ENCODE measurements around the gene LIMD2. TPM values are rescaled to one million over a fixed set of nuclear protein-coding genes. Genes with fewer than 3 reads are reported as not detected.

The LIMD2 gene
- total RNA-seq, 1 experiment from 2014 or later: 51.6 TPM

DNA sequence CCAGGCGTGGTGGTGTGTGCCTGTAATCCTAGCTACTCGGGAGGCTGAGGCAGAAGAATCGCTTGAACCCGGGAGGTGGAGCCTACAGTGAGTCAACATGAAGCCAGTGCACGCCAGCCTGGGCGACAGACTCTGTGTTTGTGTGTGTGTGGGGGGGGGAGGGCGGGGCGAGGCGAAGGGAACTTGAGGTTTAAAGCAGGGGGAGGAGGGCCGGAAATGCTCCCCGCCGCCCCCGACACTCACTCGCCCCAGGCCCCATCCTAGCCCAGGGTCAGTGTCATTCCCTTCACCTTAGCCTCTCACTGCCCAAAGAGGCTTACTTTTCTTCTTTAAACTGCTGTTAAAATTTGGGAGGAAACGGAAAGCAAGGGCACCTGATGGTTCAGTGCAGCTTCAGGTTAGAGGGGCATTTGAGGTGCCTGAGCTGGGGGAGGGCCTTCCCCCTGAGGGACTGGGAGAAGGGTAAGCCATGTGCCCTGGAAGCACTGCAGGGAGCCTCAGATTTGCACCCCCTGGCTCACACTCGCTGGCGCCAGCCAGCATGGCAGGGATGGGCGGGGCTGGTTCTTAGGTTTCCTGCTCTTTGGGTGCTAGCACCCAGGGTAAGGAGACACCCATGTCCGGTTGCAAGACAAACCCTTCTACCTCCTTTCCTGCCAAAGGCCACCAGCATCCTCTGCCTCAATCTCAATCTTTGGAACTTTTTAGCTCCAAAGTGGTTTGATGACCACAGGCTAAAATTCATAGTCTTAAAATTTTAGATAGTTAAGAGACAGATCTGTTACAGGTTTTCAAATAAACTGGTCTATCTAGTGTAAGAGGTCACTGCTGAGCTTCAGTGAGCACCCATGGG lies 2.2 kb upstream of the LIMD2 start:
- in situ Hi-C loops (cut with HindIII; ENCODE audit: low sequenced_read_pairs): no loop called here
- no peak for DNase-seq (ENCODE audit: low spot score)

DNA sequence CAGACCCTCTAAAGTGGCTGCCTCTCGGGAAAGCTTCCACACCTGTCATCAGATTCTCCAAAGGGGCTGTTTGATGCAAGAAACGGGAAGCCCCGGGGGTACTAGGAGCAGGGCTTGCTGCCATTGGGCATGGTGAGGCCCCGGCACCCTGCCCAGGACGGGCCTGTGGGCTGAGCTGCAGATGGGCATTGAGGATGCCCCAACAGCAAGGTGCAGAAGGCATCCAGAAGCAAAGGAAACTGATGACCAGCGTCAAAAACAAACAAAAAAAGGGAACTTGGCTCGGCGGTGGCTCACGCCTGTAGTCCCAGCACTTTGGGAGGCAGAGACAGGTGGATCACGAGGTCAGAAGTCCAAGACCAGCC lies 1.5 kb upstream of the LIMD2 start:
- no peak for DNase-seq (ENCODE audit: low spot score)
- in situ Hi-C loops (cut with HindIII; ENCODE audit: low sequenced_read_pairs): no loop called here

GRCh38 chr17:63700528-63701455 lies 867 bp upstream of the LIMD2 start:
- DNase-seq (ENCODE audit: low spot score): peak; percentile 43
- in situ Hi-C loops (cut with HindIII; ENCODE audit: low sequenced_read_pairs): no loop called here

- peak; percentile 31 for DNase-seq (ENCODE audit: low spot score)
- in situ Hi-C loops (cut with HindIII; ENCODE audit: low sequenced_read_pairs): no loop called here
Observed at GRCh38 chr17:63698886-63699637, 863 bp downstream of the LIMD2 start.

- in situ Hi-C loops (cut with HindIII; ENCODE audit: low sequenced_read_pairs): no loop called here
- DNase-seq (ENCODE audit: low spot score): no peak
Observed at GRCh38 chr17:63698381-63698885, 1.5 kb downstream of the LIMD2 start.

- DNase-seq (ENCODE audit: low spot score): no peak
- in situ Hi-C loops (cut with HindIII; ENCODE audit: low sequenced_read_pairs): no loop called here
Observed at GRCh38 chr17:63697341-63698286, 2.3 kb downstream of the LIMD2 start.

DNA sequence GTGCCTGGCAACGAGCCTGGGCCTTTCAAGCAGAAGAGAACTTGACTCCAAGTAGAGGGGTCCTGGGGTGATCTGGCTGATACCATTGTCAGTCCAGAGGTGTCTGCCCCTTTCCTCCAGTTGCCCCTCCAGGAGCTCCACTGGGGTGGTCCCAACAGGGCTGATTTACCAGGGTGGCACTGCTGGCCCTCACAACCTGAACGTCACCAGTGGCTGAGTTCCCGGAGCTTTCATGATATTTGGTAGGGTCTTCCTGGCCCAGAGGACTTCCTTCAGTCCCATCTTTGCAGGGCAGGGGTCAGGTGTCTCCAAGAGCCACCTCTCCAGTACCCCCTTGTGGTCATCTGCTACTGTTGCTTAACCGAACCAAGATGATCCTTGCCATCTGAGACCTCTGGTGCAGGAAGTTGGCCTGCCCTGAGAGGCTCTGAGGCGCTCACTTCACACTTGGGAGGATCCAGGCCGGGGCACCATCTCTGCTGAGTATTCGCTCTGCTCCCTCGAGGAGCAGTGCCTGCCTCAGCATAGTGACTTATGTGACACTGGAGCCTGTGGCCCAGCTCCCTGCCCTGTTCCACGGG lies 3.5 kb downstream of the LIMD2 start:
- DNase-seq (ENCODE audit: low spot score): peak; percentile 45
- in situ Hi-C loops (cut with HindIII; ENCODE audit: low sequenced_read_pairs): no loop called here

DNA sequence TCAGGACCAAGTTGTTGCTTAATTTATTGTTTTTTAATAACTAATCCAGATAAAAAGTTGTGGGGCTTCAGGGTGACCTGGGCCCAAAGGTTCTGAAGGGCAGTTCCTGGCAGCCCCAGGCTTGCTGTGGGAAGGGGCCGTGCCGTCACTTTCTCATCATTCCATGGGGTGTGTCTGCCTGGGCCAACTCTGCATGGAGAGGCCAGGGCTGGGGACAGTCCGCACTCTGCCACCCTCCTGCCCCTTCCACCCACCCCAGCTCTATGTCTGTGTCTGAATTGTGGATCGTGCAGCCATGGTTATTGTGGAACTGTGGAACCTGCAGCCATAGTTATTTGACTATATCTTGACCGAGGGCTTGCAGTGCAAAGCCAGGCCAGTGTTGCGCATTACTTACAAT lies 4.0 kb downstream of the LIMD2 start:
- no peak for DNase-seq (ENCODE audit: low spot score)
- in situ Hi-C loops (cut with HindIII; ENCODE audit: low sequenced_read_pairs): no loop called here

DNA sequence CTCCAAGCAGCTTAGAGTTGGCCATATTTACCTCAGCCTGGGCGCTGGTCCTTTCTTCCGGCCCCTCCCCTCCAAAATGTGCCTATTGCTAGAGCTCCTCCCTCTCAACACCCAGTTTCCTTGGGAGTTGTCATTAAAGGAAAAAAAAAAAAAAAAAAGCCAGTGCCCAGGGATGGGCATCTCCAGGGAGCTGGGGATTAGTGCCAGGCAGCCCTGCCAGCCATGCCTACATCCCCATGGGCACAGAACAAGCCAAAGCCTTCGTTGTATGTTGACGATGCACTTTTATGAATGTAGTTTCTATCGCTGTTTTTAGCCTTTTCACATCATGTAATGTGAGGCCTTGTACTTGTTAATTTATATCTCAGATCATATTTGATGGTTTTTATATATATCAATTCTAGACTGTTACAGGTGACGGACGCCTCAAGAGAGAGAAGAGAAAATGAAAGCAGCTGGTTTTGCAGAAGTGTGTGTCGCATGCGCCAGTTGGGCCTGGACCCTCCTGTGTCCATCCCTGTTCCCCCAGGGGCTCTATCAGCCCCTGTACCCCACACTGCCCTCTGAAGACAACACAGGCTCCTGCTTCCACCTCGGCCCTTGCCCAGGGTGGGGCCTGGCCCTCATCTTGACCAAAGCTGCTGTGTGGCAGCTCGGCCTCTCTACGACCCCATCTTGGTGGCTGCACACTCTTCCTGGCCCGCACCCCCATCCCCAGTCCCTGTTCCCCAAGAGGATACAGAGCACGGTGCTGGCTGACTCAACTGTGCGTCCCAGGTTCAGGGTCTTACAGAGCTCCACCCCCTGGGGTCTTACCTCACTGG lies 4.8 kb downstream of the LIMD2 start:
- in situ Hi-C loops (cut with HindIII; ENCODE audit: low sequenced_read_pairs): no loop called here
- no peak for DNase-seq (ENCODE audit: low spot score)

- in situ Hi-C loops (cut with HindIII; ENCODE audit: low sequenced_read_pairs): no loop called here
Observed at GRCh38 chr17:63694229-63694949, 5.5 kb downstream of the LIMD2 start.

DNA sequence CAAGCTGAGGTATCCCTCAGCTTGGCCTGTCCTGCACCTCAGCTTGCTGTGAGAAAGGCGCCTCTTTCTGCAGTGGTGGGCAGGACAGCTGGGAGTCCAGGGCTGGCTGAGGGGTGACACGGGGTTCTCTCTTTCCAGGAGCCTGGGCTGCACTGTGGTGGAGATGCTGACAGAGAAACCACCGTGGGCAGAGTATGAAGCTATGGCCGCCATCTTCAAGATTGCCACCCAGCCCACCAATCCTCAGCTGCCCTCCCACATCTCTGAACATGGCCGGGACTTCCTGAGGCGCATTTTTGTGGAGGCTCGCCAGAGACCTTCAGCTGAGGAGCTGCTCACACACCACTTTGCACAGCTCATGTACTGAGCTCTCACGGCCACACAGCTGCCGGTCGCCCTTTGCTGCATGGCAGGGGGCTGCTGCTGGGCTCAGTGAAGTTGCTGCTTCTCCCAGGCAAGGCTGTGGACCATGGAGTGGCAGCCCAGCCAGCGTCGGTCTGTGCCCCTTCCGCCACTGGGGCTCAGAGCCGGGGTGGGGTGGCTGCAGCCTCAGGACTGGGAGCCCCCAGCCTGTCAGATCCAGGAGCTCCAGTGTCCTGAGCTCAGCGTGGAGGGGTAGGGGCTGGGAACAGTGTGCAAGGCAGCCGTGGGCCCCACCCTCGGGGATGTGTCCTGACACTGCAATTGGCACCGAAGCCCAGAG lies 6.4 kb downstream of the LIMD2 start:
- in situ Hi-C loops (cut with HindIII; ENCODE audit: low sequenced_read_pairs): no loop called here
- no peak for DNase-seq (ENCODE audit: low spot score)

More at GRCh38 chr17:63694229-63694949, 5.5 kb downstream of the LIMD2 start:
- peak; percentile 50 for DNase-seq (ENCODE audit: low spot score)

DNA sequence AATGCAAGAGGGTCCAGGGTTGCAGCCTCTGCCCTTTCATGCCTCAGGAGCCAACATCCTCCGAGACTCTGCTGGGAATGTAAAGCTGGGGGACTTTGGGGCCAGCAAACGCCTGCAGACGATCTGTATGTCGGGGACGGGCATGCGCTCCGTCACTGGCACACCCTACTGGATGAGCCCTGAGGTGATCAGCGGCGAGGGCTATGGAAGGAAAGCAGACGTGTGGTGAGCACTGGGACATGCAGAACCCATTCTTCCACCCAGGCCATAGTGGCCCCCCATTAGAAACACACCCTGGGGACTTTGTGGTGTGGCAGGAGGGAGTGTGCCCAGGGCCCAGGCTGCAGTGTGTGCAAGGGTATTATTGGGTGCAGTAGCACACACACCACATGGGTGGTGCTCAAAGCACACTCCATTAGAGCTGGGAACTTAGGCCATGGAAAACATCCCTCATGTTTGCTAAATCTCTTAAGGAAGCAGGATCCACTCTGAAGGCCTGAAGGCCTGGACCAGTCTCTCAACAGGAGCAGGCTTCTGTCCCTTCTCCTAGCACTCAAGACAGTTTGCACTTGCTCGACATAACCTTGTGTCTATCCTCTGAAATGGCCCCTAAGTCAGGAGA lies 7.6 kb downstream of the LIMD2 start:
- DNase-seq (ENCODE audit: low spot score): no peak
- in situ Hi-C loops (cut with HindIII; ENCODE audit: low sequenced_read_pairs): no loop called here

GRCh38 chr17:63689479-63689878 lies 10.4 kb downstream of the LIMD2 start:
- in situ Hi-C loops (cut with HindIII; ENCODE audit: low sequenced_read_pairs): no loop called here
- DNase-seq (ENCODE audit: low spot score): no peak

- in situ Hi-C loops (cut with HindIII; ENCODE audit: low sequenced_read_pairs): no loop called here
- DNase-seq (ENCODE audit: low spot score): no peak
Observed at GRCh38 chr17:63688396-63689020, 11.4 kb downstream of the LIMD2 start.

DNA sequence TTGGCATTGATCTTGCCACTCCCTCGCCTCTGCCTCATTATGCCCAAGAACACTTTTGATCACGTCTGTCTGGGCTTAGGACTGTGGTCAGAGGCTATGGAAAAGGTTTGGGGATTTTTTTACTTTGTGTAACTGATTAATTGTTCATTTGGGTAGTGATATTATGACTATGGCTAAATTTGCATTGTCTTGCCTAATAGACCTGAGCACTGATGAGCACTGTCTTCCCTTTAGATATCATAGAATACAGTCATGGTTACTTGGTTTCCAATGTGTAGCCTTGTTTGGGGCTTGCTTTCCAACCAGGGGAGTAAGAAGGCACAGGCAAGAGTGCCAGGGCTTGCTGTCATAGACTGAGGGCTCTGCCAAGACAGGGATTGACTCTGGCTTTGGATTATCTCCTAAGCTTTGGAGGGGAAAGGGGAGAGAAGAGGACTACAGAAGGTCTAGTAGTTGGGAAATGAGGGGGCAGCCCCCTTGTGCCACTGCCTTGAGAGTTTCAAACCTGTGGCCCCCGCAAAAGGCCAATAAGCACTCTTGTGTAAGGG lies 13.7 kb downstream of the LIMD2 start:
- in situ Hi-C loops (cut with HindIII; ENCODE audit: low sequenced_read_pairs): no loop called here

More for the DNA sequence above, 13.7 kb downstream of the LIMD2 start:
- DNase-seq (ENCODE audit: low spot score): no peak
